ENCODE data around the gene PSMC3.
A peak's percentile ranks its signal among the peaks of the same experiment; 100 is the strongest.

PSMC3 gene

GRCh38 chr11:47413351-47413750 lies 12.9 kb downstream of the PSMC3 start:
- DNase-seq (ENCODE audit: low read depth): no peak

- DNase-seq (ENCODE audit: low read depth): no peak
Measured at GRCh38 chr11:47411884-47412746, 14.1 kb downstream of the PSMC3 start.

- DNase-seq (ENCODE audit: low read depth): no peak
Measured at GRCh38 chr11:47410370-47411264, 15.6 kb downstream of the PSMC3 start.

GRCh38 chr11:47409440-47410369 lies 16.5 kb downstream of the PSMC3 start:
- no peak for DNase-seq (ENCODE audit: low read depth)

- no peak for DNase-seq (ENCODE audit: low read depth)
Measured at GRCh38 chr11:47408598-47409439, 17.4 kb downstream of the PSMC3 start.

GRCh38 chr11:47407746-47408590 lies 18.3 kb downstream of the PSMC3 start, which contains the start of gene SLC39A13:
Gene SLC39A13, plus strand, starts transcription at chr11:47408590. Its CDS starts 1,505 bp downstream, at chr11:47410095.
- peak; percentile 93 for DNase-seq (ENCODE audit: low read depth)

GRCh38 chr11:47406896-47407745 lies 19.1 kb downstream of the PSMC3 start:
- no peak for DNase-seq (ENCODE audit: low read depth)

- DNase-seq (ENCODE audit: low read depth): no peak
Measured at GRCh38 chr11:47403571-47403970, 22.7 kb downstream of the PSMC3 start.

GRCh38 chr11:47403135-47403534 lies 23.1 kb downstream of the PSMC3 start:
- DNase-seq (ENCODE audit: low read depth): no peak

GRCh38 chr11:47400768-47401279 lies 25.4 kb downstream of the PSMC3 start:
- no peak for DNase-seq (ENCODE audit: low read depth)

- no peak for DNase-seq (ENCODE audit: low read depth)
Measured at GRCh38 chr11:47399860-47400767, 26.1 kb downstream of the PSMC3 start.

GRCh38 chr11:47398551-47398950 lies 27.7 kb downstream of the PSMC3 start:
- no peak for DNase-seq (ENCODE audit: low read depth)

GRCh38 chr11:47398011-47398410 lies 28.2 kb downstream of the PSMC3 start:
- DNase-seq (ENCODE audit: low read depth): no peak

- no peak for DNase-seq (ENCODE audit: low read depth)
Measured at GRCh38 chr11:47396049-47396320, 30.3 kb downstream of the PSMC3 start.

- DNase-seq (ENCODE audit: low read depth): no peak
Measured at GRCh38 chr11:47395223-47396048, 30.8 kb downstream of the PSMC3 start.

- DNase-seq (ENCODE audit: low read depth): no peak
Measured at GRCh38 chr11:47394322-47395222, 31.7 kb downstream of the PSMC3 start.

Measured in stimulated activated CD8-positive, alpha-beta memory T cell treated with anti-CD3 and anti-CD28 coated beads, Interleukin-15, amount 100 ng/mL, for 24 hours (primary cell).